HepG2 (cell line): ENCODE results near the gene BCL2L1.

Experiments
- ARID2 ChIP-seq: sonication (generic); formaldehyde crosslinking; IDR thresholded peaks from 2 replicates; pipeline ENCODE4 v1.8.1; 2022; ENCODE audit warnings: mild to moderate bottlenecking, missing genetic modification reagents, borderline replicate concordance
- ETV5 ChIP-seq: IDR thresholded peaks from 2 replicates; pipeline ENCODE4 v1.6.1; 2018; ENCODE audit warnings: missing biosample characterization, missing genetic modification reagents, inconsistent platforms, borderline replicate concordance
- MAFF ChIP-seq: IDR thresholded peaks from 2 replicates; pipeline ENCODE4 v1.6.1; 2011; ENCODE audit warnings: low read depth, low read length, improper control_type of control experiment
- ZNF646 ChIP-seq: sonication (generic); formaldehyde crosslinking; IDR thresholded peaks from 2 replicates; pipeline ENCODE4 v1.9.0; 2021; ENCODE audit warnings: mild to moderate bottlenecking, missing genetic modification reagents

DNA sequence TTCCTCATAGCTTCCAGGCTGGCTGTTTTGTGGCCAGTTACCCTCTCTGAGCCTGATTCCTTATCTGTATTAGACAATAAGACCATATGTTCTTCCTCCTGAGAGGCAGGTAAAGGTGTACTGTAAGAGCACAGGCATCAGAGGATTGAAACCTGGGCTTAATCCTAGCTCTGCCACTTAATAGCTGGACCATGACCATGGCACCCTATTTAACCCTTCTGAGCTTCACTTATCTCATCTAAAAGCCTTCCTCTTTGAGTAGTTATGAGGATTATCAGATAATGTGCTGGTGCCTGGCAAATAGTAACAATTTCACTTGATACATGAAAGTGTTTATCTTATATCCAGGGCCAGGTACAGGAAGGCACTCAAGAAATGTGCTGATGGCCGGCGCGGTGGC, 34.9 kb downstream of the BCL2L1 start:
- TF ChIP-seq ETV5 (CRISPR knock-in tag) (no peak), MAFF (no peak), ZNF646 (CRISPR knock-in tag) (no peak), ARID2 (CRISPR knock-in tag) (no peak)
